ENCODE measurements around the gene IFNA2. TPM values are rescaled to one million over a fixed set of nuclear protein-coding genes. Genes with fewer than 3 reads are reported as not detected.

Gene IFNA2
- total RNA-seq, 4 donors from 2014 or later, result not detected

- H3K27me3 ChIP-seq, result peaks cover 37% of the 10 kb centered on the region
- H3K4me3 ChIP-seq, result no peak overlapping the region
- peaks cover 5 to 14% (median 12%) of the 10 kb centered on the region in 4 donors for H3K4me1 ChIP-seq
- in situ Hi-C loops (cut with MboI; ENCODE audit: low pct_ligation_motif_present in 1 of 4, low pct_unique_long_range_greater_than_20kb in 1 of 4, low sequenced_read_pairs in 3 of 4) (no loop called here), intact Hi-C loops (cut with DNase I; ENCODE audit: low total_unique reads) (no loop called here)
- WGBS, 2 donors (ENCODE audit: low coverage in 1 of 2), result 51 to 52% methylated on average over 3 of the region's 3 CpGs
- H3K36me3 ChIP-seq, result no peaks in the 10 kb centered on the region
- TF ChIP-seq POLR2AphosphoS5 (IDR thresholded peaks at IDR 0.05), result no peak
- no peak overlapping the region for H3K27ac ChIP-seq
- H3K9me3 ChIP-seq, result no peaks in the 10 kb centered on the region
- no peak for DNase-seq
Measured at GRCh38 chr9:21404146-21404545, 18.9 kb upstream of the IFNA2 start.

GRCh38 chr9:21402386-21403251, 17.4 kb upstream of the IFNA2 start:
- intact Hi-C loops (cut with DNase I; ENCODE audit: low total_unique reads), result no loop called here
- peaks cover 50% of the 10 kb centered on the region for H3K27me3 ChIP-seq

GRCh38 chr9:21399956-21400355, 14.8 kb upstream of the IFNA2 start:
- intact Hi-C loops (cut with DNase I; ENCODE audit: low total_unique reads) (loop anchor here (5.0 kb wide), 1 partner anchor 73 kb away; no protein-coding TSS in a partner anchor), in situ Hi-C loops (cut with MboI; ENCODE audit: low pct_ligation_motif_present in 1 of 4, low pct_unique_long_range_greater_than_20kb in 1 of 4, low sequenced_read_pairs in 3 of 4) (loop anchor here in 2 of 4 donors (10.0 kb wide), 1 partner anchor 75 kb away; no protein-coding TSS in a partner anchor)
- H3K4me1 ChIP-seq, result peaks cover 5 to 22% (median 14%) of the 10 kb centered on the region in 4 donors
- no peak for DNase-seq
- no peak overlapping the region for H3K27ac ChIP-seq
- 36 to 48% methylated on average over 2 to 3 of the region's 3 CpGs for WGBS, 2 donors (ENCODE audit: low coverage in 1 of 2)
- H3K36me3 ChIP-seq, result no peaks in the 10 kb centered on the region
- no peak for TF ChIP-seq EP300 (IDR thresholded peaks at IDR 0.05; ENCODE audit: low read depth)
- no peak for TF ChIP-seq CTCF (IDR thresholded peaks at IDR 0.05)
- no peak for TF ChIP-seq POLR2A (IDR thresholded peaks at IDR 0.05)
- H3K27me3 ChIP-seq, result peaks cover 77% of the 10 kb centered on the region
- H3K4me3 ChIP-seq, result no peak overlapping the region
- no peaks in the 10 kb centered on the region for H3K9me3 ChIP-seq

More at GRCh38 chr9:21402386-21403251, 17.4 kb upstream of the IFNA2 start:
- no peak for DNase-seq
- Histone ChIP-seq H3K4me3 (peak overlapping the region in 3 of 4 donors; percentile 15 to 45 (median 23)), H3K4me1 (peaks cover 5 to 14% (median 12%) of the 10 kb centered on the region in 4 donors), H3K9me3 (no peaks in the 10 kb centered on the region), H3K36me3 (no peaks in the 10 kb centered on the region), H3K27ac (no peak overlapping the region)
- TF ChIP-seq POLR2A (IDR thresholded peaks at IDR 0.05) (no peak), POLR2AphosphoS5 (IDR thresholded peaks at IDR 0.05) (no peak), EP300 (IDR thresholded peaks at IDR 0.05; ENCODE audit: low read depth) (no peak), CTCF (IDR thresholded peaks at IDR 0.05) (no peak)
- 9 to 20% methylated on average over 2 to 46 of the region's 53 CpGs for WGBS, 2 donors (ENCODE audit: low coverage in 1 of 2)
- in situ Hi-C loops (cut with MboI; ENCODE audit: low pct_ligation_motif_present in 1 of 4, low pct_unique_long_range_greater_than_20kb in 1 of 4, low sequenced_read_pairs in 3 of 4), result no loop called here

- peaks cover 86% of the 10 kb centered on the region for H3K27me3 ChIP-seq
- no peak for DNase-seq
- 86 to 90% methylated on average over 5 of the region's 5 CpGs for WGBS, 2 donors (ENCODE audit: low coverage in 1 of 2)
- H3K36me3 ChIP-seq, result no peaks in the 10 kb centered on the region
- no peak for TF ChIP-seq POLR2AphosphoS5 (IDR thresholded peaks at IDR 0.05)
- no peak for TF ChIP-seq EP300 (IDR thresholded peaks at IDR 0.05; ENCODE audit: low read depth)
- no peak for TF ChIP-seq POLR2A (IDR thresholded peaks at IDR 0.05)
- no peak for TF ChIP-seq CTCF (IDR thresholded peaks at IDR 0.05)
- H3K4me3 ChIP-seq, result no peak overlapping the region
- H3K4me1 ChIP-seq, result peaks cover 5 to 22% (median 14%) of the 10 kb centered on the region in 4 donors
- H3K9me3 ChIP-seq, result no peaks in the 10 kb centered on the region
- in situ Hi-C loops (cut with MboI; ENCODE audit: low pct_ligation_motif_present in 1 of 4, low pct_unique_long_range_greater_than_20kb in 1 of 4, low sequenced_read_pairs in 3 of 4) (loop anchor here in 2 of 4 donors (10.0 kb wide), 1 partner anchor 74 kb away; no protein-coding TSS in a partner anchor), intact Hi-C loops (cut with DNase I; ENCODE audit: low total_unique reads) (loop anchor here (5.0 kb wide), 1 partner anchor 72 kb away; no protein-coding TSS in a partner anchor)
- H3K27ac ChIP-seq, result no peak overlapping the region
Measured at GRCh38 chr9:21398955-21399489, 13.8 kb upstream of the IFNA2 start.

Data from transverse colon (tissue), 4 donors.